GM12873 (cell line): ENCODE data around the gene TRIM47.

Experiments used
- CTCF ChIP-seq: IDR thresholded peaks from 2 replicates; pipeline ENCODE4 v1.5.1; 2012; ENCODE audit warnings: low read depth, mild to moderate bottlenecking, moderate library complexity, low read length, control low read depth; ENCODE audit not compliant: insufficient read depth; ENCODE audit errors: missing control alignments

TRIM47 gene

GRCh38 chr17:75875182-75875939 lies 3.0 kb downstream of the TRIM47 start:
- no peak for TF ChIP-seq CTCF

- TF ChIP-seq CTCF = no peak
Observed at GRCh38 chr17:75874323-75875181, 3.8 kb downstream of the TRIM47 start.

GRCh38 chr17:75873587-75874322 lies 4.6 kb downstream of the TRIM47 start:
- no peak for TF ChIP-seq CTCF

- no peak for TF ChIP-seq CTCF
Observed at GRCh38 chr17:75872434-75873351, 5.7 kb downstream of the TRIM47 start.

GRCh38 chr17:75869282-75870141 lies 8.9 kb downstream of the TRIM47 start:
- no peak for TF ChIP-seq CTCF

GRCh38 chr17:75864448-75864871 lies 13.9 kb downstream of the TRIM47 start:
- TF ChIP-seq CTCF = no peak
